Activated CD4-positive, alpha-beta T cell treated with anti-CD3 and anti-CD28 coated beads, Interleukin-2, amount 10 ng/mL, durations not matched to agents 24 days and 14 days (primary cell): ENCODE measurements around the gene RASGRF1. TPM values are rescaled to one million over a fixed set of nuclear protein-coding genes. Genes with fewer than 3 reads are reported as not detected.
A peak's percentile ranks its signal among the peaks of the same experiment; 100 is the strongest.

Experiments
- DNase-seq: peaks from one replicate; pipeline ENCODE4 v3.0.0; 2022
- H3K27ac Mint-ChIP-seq: one replicate; pipeline ENCODE4 v1.8.0; 2022; ENCODE audit warnings: mild to moderate bottlenecking, mixed read lengths
- H3K27me3 Mint-ChIP-seq: one replicate; pipeline ENCODE4 v1.8.0; 2022; ENCODE audit warnings: mixed read lengths
- H3K36me3 Mint-ChIP-seq: one replicate; pipeline ENCODE4 v1.8.0; 2022; ENCODE audit warnings: low read depth, mild to moderate bottlenecking, mixed read lengths
- H3K4me1 Mint-ChIP-seq: one replicate; pipeline ENCODE4 v1.8.0; 2021; ENCODE audit warnings: mixed read lengths
- H3K4me3 Mint-ChIP-seq: one replicate; pipeline ENCODE4 v1.8.0; 2022; ENCODE audit warnings: mild to moderate bottlenecking, moderate library complexity, mixed read lengths
- H3K9me3 Mint-ChIP-seq: one replicate; pipeline ENCODE4 v1.8.0; 2021; ENCODE audit warnings: mixed read lengths
- intact Hi-C: fragments of 100-400 bp; cut with micrococcal nuclease; formaldehyde crosslinking; loops from one replicate; pipeline ENCODE4 v1.15.1; 2023
- total RNA-seq: library from RNA; stranded (reverse); gene quantifications from 2 replicates; pipeline ENCODE4 v1.2.3, GENCODE V29; 2022

The RASGRF1 gene, protein sequence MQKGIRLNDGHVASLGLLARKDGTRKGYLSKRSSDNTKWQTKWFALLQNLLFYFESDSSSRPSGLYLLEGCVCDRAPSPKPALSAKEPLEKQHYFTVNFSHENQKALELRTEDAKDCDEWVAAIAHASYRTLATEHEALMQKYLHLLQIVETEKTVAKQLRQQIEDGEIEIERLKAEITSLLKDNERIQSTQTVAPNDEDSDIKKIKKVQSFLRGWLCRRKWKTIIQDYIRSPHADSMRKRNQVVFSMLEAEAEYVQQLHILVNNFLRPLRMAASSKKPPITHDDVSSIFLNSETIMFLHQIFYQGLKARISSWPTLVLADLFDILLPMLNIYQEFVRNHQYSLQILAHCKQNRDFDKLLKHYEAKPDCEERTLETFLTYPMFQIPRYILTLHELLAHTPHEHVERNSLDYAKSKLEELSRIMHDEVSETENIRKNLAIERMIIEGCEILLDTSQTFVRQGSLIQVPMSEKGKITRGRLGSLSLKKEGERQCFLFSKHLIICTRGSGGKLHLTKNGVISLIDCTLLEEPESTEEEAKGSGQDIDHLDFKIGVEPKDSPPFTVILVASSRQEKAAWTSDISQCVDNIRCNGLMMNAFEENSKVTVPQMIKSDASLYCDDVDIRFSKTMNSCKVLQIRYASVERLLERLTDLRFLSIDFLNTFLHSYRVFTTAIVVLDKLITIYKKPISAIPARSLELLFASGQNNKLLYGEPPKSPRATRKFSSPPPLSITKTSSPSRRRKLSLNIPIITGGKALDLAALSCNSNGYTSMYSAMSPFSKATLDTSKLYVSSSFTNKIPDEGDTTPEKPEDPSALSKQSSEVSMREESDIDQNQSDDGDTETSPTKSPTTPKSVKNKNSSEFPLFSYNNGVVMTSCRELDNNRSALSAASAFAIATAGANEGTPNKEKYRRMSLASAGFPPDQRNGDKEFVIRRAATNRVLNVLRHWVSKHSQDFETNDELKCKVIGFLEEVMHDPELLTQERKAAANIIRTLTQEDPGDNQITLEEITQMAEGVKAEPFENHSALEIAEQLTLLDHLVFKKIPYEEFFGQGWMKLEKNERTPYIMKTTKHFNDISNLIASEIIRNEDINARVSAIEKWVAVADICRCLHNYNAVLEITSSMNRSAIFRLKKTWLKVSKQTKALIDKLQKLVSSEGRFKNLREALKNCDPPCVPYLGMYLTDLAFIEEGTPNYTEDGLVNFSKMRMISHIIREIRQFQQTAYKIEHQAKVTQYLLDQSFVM (N-terminal part only)
- not detected in 2 replicates for total RNA-seq

DNA sequence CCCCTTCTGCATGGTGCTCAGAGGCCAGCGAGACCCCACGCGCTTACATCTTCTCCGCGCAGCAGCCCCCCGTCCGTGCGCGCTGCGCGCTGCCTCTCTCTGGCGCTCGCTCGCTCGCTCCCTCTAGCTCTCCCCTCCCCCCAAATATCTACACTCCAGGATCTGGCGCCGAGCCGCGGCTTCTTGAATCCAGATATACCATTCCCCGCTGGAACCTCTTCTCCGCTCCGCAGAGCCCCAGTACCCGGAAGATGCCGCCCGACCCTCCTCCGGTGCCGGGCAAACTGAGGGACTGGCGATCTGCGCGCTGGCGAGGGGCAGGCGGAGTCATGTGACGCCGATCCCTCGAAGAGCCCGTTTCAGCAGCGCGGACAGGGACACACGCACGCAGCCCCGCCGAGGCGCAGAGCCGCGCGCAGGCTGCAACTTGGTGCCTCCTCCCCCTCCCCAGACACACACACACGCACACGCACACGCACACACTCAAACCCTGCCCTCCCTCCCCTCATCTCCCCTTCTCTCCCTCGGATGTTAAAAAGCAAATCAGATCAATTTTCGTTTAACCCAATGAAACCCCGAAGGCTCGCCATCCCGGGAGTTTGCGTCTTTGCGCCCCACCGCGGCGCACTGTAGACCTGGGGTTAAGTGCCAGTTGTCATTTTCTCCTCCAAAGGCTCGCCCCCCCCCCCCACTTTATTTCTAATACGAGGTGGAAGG is at the start of gene RASGRF1:
Gene RASGRF1 (minus strand): TSS at position 294 of the 717 bp plus-strand sequence. CDS start 282 bp downstream, at position 12.
- intact Hi-C loops = no loop called here
- Mint-ChIP-seq H3K27me3 (peaks cover 54% of the 10 kb centered on the region), H3K4me3 (peak within 1 kb of the TSS; percentile 23), H3K27ac (no peak within 1 kb of the TSS), H3K9me3 (peaks cover 4% of the 10 kb centered on the region), H3K36me3 (peaks cover 3% of the 10 kb centered on the region), H3K4me1 (peaks cover 8% of the 10 kb centered on the region)
- DNase-seq = no peak

DNA sequence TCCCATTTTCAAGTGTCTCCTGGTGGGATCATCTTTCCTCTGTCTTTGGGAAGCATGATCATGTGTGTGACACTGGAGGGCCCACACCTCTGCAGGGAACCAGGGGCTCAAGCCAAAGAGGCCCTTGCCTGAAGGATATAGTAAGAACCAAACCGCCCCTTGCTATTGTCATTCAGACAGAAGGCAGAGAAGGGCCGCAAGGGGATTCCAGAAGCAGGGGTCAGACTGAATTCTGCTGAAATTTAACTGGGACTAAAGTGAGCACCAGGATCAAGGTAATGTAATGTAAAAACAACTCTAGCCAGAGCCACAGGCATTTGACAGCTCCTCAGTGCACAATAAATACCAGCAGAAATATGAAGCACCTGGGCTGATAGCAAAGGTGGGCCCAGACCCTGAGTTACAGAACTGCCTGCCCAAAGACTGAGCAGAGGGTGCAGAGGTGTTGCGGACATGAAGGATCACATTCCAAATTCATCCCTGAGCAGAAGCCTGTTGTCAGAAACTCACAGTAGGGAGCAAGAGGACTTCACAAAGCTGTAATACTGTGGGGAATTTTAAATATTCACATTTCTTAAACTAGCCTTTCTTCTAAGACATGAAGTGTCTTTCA is 46.0 kb upstream of the RASGRF1 start:
- no peak overlapping the region for H3K27ac Mint-ChIP-seq
- H3K4me3 Mint-ChIP-seq = no peak overlapping the region
- H3K36me3 Mint-ChIP-seq = no peaks in the 10 kb centered on the region
- no peak for DNase-seq
- intact Hi-C loops = no loop called here
- peaks cover 28% of the 10 kb centered on the region for H3K27me3 Mint-ChIP-seq
- H3K4me1 Mint-ChIP-seq = no peaks in the 10 kb centered on the region
- peaks cover 1% of the 10 kb centered on the region for H3K9me3 Mint-ChIP-seq

DNA sequence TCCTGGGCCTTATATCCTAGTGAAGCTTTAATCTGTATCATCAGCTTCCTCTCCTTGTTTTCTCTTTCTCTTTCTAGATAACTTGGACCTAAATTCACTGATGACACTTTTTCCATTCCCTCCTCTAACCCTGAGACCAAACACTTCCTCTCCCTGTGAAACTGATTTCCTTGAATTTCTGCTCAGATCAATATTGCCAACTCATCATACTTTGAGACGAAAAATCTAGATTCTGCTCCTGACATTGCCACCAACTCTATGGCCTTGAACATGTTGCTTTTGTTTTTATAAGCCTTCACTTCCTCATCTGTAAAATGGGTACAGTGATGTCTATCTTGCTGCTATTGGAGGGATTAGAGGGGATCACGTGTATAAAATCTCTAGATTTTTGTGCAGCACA is 42.7 kb upstream of the RASGRF1 start:
- no peaks in the 10 kb centered on the region for H3K9me3 Mint-ChIP-seq
- intact Hi-C loops = no loop called here
- no peaks in the 10 kb centered on the region for H3K4me1 Mint-ChIP-seq
- no peak for DNase-seq
- H3K4me3 Mint-ChIP-seq = no peak overlapping the region
- H3K36me3 Mint-ChIP-seq = no peaks in the 10 kb centered on the region
- peaks cover 20% of the 10 kb centered on the region for H3K27me3 Mint-ChIP-seq
- H3K27ac Mint-ChIP-seq = no peak overlapping the region

DNA sequence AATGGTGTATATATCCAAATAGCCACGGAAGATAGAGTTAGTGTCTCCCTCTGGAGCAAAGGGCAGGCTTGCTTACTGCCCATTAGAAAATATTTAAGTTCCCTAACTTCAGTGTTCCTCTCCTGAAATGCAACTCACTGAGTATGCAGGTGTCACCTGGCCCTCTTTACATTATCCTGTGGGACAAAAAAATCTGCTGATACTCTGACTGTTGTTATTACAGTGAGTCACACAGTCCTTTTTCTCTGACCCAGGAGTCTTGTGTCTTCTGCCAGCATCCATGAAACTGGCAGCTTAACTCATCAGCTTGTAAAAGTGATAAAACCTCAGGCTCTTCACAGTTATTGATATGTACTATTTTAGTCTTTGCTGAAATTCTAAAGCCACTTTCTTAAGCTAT is 42.2 kb upstream of the RASGRF1 start:
- Mint-ChIP-seq H3K36me3 (no peaks in the 10 kb centered on the region), H3K4me3 (no peak overlapping the region), H3K9me3 (no peaks in the 10 kb centered on the region), H3K27ac (no peak overlapping the region), H3K4me1 (no peaks in the 10 kb centered on the region), H3K27me3 (peaks cover 18% of the 10 kb centered on the region)
- intact Hi-C loops = no loop called here
- DNase-seq = no peak

DNA sequence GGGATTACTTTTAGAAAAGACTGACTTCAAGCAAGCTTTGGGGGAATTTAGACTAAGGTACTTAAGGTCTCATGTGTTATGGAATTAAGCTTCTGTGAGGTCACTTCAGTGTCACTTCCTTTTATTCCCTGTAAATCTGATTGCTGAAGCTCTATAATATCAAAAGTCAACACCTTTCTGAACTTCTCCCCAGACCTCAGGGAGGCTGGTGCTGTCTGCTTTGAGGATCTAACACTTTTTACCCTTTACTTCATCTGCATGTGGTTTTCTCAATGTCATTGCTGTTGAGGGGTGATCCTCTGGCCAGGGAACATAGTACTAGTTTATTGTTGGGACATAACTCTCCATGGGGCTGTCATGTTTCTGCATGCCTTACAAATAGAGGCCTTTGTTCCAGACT is 41.8 kb upstream of the RASGRF1 start:
- no peaks in the 10 kb centered on the region for H3K9me3 Mint-ChIP-seq
- H3K27ac Mint-ChIP-seq = no peak overlapping the region
- intact Hi-C loops = no loop called here
- H3K27me3 Mint-ChIP-seq = peaks cover 20% of the 10 kb centered on the region
- no peaks in the 10 kb centered on the region for H3K4me1 Mint-ChIP-seq
- no peaks in the 10 kb centered on the region for H3K36me3 Mint-ChIP-seq
- no peak for DNase-seq
- no peak overlapping the region for H3K4me3 Mint-ChIP-seq

DNA sequence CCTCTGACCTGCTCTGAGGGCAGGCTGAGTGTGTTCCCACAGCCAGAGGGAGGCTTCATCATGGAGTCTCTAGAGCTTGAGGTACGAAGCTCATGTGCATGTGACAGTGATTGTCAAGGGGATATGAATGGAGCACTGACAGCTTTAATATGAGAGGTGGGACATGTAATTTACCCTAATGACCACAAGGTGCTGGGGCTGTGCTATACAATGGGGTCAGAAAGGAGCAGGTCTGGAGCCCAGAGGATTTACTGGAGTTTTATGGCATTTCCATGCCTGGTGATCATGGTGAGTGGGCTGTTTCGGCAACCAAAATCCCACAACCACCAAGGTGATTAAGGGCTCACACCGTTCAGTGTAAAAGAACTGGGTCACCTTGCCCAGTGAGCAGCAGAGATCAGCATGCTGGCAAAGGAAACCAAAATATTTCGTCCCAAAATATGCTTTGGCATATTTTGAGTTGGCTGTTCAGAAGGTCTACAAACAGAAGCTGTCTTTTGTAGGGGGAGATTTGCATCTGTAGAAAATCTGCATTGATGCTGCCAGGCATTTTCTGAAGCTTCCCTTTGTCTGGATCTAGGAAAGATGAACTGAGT is 40.1 kb upstream of the RASGRF1 start:
- DNase-seq = no peak
- intact Hi-C loops = no loop called here
- Mint-ChIP-seq H3K9me3 (no peaks in the 10 kb centered on the region), H3K4me3 (no peak overlapping the region), H3K36me3 (no peaks in the 10 kb centered on the region), H3K4me1 (no peaks in the 10 kb centered on the region), H3K27ac (no peak overlapping the region), H3K27me3 (peaks cover 16% of the 10 kb centered on the region)

DNA sequence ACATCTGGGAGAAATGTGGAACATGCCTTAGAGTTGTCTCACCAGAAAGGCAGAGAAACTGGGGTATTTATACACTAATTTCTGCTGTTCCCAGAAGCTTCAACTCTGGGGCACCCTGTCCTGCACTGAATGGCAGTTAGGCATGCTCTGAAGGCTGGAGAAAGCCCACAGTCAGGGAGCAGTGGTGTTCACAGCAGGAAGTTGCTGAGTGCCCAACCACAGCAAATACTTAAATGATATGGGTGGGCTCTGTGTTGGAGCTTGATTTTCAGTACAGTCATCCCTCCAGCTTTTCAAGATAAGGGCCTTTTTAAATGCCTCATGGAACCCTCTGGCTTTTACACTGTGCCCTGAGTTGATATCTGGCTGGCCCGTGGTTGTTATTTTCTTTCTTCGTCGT is 38.7 kb upstream of the RASGRF1 start:
- H3K27me3 Mint-ChIP-seq = peaks cover 12% of the 10 kb centered on the region
- no peaks in the 10 kb centered on the region for H3K9me3 Mint-ChIP-seq
- no peaks in the 10 kb centered on the region for H3K4me1 Mint-ChIP-seq
- H3K4me3 Mint-ChIP-seq = no peak overlapping the region
- H3K36me3 Mint-ChIP-seq = no peaks in the 10 kb centered on the region
- no peak overlapping the region for H3K27ac Mint-ChIP-seq
- intact Hi-C loops = no loop called here
- no peak for DNase-seq

DNA sequence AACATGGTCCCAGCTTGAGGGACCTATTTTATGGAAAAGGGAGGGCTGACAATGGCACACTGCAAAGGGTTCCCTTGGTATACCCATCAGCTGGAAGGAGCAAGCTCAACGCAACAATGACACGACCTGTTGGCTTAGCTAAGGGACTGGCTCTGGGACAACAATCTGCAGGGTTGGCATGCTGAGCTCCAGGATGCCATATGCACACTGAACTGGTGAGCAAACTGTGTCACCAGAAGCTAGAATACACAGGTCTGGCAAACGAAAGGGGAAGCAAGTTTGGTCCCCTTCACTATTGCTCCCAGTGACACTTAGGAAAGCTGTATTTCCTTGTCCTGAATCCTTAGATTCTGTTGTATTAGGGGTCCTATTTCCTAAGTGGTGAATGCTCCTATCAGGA is 38.0 kb upstream of the RASGRF1 start:
- no peaks in the 10 kb centered on the region for H3K4me1 Mint-ChIP-seq
- no peaks in the 10 kb centered on the region for H3K9me3 Mint-ChIP-seq
- peaks cover 12% of the 10 kb centered on the region for H3K27me3 Mint-ChIP-seq
- no peaks in the 10 kb centered on the region for H3K36me3 Mint-ChIP-seq
- no peak overlapping the region for H3K4me3 Mint-ChIP-seq
- intact Hi-C loops = no loop called here
- no peak for DNase-seq
- H3K27ac Mint-ChIP-seq = no peak overlapping the region

DNA sequence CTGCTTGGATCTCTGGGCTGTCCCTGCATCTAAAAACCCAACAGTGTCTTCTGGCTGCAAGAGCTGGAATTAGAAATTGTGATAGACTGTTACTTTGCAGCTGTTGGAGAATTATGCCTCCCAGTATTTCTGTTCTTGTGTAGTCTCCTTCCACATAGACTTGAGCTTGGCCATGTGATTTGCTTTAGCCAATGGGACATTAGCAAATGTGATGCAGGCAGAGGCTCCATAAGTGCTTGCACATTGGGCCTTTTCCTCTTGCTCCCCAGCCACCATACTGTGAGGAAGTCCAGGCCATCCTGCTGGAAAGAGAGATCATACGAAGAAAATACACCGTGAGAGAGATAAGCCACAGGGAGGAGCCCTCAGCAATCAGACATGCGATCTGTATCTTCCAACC is 33.8 kb upstream of the RASGRF1 start:
- Mint-ChIP-seq H3K27me3 (peaks cover 9% of the 10 kb centered on the region), H3K9me3 (no peaks in the 10 kb centered on the region), H3K27ac (no peak overlapping the region), H3K36me3 (no peaks in the 10 kb centered on the region), H3K4me1 (no peaks in the 10 kb centered on the region), H3K4me3 (no peak overlapping the region)
- no peak for DNase-seq
- intact Hi-C loops = no loop called here

DNA sequence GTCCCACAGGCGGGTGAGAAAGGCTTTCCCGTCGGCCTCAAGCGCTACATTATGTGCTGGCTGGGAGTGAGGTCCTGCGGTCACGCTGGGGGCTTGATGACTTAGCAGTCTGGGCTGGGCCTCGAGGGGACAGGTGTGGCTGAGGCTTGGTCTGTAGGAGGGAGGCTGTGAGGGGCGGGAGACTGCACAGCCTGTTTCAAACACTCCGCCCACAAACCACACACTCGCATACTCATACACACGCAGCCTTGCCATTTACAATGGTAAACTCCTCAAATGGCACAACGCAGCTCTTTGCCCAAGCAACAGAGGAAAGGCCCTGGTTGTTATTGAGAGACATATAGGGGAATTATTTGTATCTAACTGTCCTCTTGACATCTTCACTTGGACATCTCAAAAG is 32.4 kb upstream of the RASGRF1 start:
- Mint-ChIP-seq H3K9me3 (no peaks in the 10 kb centered on the region), H3K4me3 (no peak overlapping the region)

DNA sequence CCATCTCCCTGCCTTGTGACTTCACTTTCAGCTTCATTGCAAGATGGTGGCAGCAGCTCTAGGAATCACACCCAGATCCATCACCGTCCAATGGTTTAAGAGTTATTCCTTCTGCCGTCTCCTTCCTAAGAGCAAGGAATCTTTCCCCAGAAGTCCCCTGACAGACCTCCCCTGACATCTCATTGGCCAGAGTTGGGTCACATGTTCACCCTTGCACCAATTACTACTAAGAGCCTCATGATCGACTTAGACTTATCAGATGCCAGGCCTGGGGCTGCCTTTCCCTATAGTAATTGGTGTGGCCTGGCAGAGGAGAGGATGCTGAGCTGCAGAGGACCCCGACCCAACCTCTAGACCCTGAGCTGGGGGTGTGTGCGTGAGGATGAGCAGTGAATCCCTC is 31.8 kb upstream of the RASGRF1 start:
- Mint-ChIP-seq H3K27me3 (peaks cover 6% of the 10 kb centered on the region), H3K4me1 (no peaks in the 10 kb centered on the region)
- intact Hi-C loops = no loop called here

More for the DNA sequence above, 32.4 kb upstream of the RASGRF1 start:
- no peak for DNase-seq
- intact Hi-C loops = no loop called here
- Mint-ChIP-seq H3K36me3 (no peaks in the 10 kb centered on the region), H3K27me3 (peaks cover 9% of the 10 kb centered on the region), H3K4me1 (no peaks in the 10 kb centered on the region), H3K27ac (no peak overlapping the region)

DNA sequence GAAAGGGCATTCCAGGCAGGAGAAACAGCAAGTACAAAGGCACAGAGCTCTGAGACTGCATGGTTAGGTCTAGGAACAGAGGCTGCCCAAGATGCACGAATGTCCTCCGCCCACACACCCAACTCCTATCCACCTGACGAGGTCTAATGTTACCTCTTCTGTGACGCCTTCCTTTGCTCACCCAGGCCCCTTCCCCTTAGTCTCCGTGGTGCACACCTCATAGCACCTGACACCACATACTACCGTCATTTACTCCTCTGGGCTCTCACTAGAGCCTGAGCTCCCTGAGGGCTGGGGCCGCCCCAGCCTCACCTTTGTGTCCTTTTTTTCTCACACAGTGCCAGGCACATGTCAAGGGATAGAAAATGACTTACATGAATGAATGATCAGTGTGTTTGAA is 31.0 kb upstream of the RASGRF1 start:
- Mint-ChIP-seq H3K27ac (no peak overlapping the region), H3K4me1 (no peaks in the 10 kb centered on the region)

More for the DNA sequence above, 31.8 kb upstream of the RASGRF1 start:
- Mint-ChIP-seq H3K27ac (no peak overlapping the region), H3K9me3 (no peaks in the 10 kb centered on the region), H3K4me3 (no peak overlapping the region), H3K36me3 (no peaks in the 10 kb centered on the region)
- no peak for DNase-seq

More for the DNA sequence above, 31.0 kb upstream of the RASGRF1 start:
- intact Hi-C loops = no loop called here
- no peak for DNase-seq
- Mint-ChIP-seq H3K4me3 (no peak overlapping the region), H3K9me3 (no peaks in the 10 kb centered on the region), H3K27me3 (peaks cover 6% of the 10 kb centered on the region), H3K36me3 (no peaks in the 10 kb centered on the region)
